ENCODE results near the gene CLSTN1.
A peak's percentile ranks its signal among the peaks of the same experiment; 100 is the strongest.

Gene CLSTN1

GRCh38 chr1:9823943-9824701, at the start of gene CLSTN1:
TSS of gene CLSTN1 (minus strand) at chr1:9823965. CDS start at chr1:9823733, 232 bp downstream.
- DNase-seq (ENCODE audit: low read depth): peak; percentile 59

DNA sequence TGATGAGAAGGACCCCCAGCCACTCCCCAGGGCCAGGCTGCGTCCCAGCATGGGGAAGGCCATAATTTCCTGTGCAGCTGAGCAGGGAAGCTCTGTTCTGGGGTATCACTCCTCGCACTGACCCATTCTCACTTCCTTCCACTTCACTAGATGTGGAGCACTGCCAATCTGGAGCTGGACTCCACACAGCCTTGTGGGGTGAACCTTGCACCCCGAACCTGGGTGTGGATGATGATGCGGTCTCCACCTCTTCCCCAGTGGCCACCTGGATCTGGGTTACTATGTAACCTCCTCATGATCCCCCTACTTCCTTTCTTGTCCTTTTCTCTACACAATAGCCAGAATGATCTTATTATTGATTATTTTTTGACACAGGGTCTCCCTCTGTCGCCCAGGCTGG, 49.6 kb upstream of the CLSTN1 start:
- no peak for DNase-seq (ENCODE audit: low read depth)

GRCh38 chr1:9872430-9873165, 48.8 kb upstream of the CLSTN1 start:
- DNase-seq (ENCODE audit: low read depth): no peak

DNA sequence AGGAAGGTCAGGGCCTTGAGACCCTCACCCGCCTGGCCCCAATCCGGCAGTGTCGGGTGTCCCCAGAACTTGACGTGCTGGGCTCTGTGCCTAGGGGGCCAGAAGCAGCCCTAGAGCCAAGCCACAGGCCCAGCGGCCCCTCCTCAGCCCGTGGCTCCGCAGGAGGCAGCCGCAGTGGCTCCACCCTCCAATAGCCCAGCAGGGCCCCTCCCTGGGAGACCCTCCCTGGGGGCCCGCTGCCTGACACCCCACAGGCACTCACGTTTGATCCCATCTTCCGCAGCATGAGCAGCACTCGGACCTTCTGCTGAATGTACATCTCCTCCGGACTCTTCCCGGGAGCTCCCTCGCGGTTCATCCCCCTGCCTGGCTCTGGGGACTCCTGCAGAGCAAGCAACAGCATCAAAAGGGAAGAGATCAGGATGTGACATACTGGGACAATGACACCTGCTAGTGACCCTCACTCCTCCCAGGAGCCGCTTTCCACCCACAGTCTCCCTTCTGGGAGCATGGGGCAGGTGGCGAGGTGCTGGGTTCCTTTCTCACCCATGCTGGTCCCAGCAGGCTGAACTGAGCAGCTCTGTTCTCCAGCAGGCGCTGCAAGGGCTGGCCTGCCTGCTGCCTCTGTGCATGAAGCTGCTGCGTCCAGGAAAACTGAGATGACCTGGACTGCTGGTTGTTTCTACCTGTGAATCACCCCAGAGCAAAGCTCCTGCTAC, 48.1 kb upstream of the CLSTN1 start:
- no peak for DNase-seq (ENCODE audit: low read depth)

DNA sequence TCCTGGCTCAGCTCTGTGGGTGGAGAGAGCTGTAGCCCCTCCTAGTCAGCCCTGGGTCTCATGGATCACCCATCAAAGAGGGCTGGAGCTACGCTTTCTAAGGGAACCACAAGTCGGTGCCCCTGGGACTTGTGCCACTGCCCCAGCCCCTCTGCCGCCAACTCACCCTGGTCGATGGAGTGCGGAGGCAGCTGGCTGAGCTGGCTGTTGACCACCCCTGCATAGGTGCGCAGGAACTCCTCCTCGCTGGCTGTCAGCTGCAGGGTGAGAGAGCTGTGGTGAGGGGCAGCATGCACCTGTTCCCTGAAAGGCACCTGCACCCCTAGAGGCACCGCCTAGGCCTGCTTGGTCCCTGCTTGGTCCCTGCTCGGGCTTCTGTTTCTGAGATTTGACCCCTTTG, 47.3 kb upstream of the CLSTN1 start:
- DNase-seq (ENCODE audit: low read depth): no peak

DNA sequence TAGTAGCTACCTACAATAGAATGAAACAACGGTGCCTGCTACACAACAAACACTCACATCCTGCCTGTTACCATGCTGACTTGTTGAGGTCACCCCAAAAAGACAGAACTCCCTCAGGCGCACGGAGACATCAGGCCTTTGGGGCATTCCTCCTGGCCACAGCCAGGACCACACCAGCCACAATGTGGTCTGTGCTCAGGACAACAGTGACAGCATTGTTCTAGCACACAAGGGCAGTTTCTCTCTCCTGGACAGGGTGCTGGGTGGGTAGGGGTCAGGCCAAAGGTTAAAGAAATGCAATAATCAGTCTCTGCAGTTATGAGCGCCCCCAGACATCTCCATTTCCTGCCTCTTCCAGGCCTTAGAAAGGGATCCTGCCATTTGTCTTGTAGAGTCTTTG, 46.8 kb upstream of the CLSTN1 start:
- DNase-seq (ENCODE audit: low read depth): no peak

DNA sequence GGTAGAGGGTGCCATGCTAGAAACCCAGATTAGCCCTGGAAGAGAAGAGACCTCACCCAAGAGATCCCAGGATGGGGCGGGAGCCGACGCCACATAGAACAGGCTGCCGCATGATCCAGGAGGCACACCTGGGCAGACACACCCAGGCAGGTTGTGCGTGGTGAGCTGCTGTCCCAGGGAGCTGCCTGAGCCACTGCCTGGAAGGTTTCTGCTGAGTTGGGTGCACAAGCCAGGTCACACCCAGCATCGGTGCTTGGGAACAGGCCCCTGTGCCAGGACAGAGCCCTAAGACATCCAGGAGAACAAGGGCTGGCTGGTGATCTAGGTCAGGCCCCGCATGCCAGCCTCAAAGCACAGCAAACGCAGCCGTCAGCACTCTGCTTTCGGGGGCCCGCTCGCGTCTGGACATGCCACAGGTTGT, 46.1 kb upstream of the CLSTN1 start:
- DNase-seq (ENCODE audit: low read depth): no peak

DNA sequence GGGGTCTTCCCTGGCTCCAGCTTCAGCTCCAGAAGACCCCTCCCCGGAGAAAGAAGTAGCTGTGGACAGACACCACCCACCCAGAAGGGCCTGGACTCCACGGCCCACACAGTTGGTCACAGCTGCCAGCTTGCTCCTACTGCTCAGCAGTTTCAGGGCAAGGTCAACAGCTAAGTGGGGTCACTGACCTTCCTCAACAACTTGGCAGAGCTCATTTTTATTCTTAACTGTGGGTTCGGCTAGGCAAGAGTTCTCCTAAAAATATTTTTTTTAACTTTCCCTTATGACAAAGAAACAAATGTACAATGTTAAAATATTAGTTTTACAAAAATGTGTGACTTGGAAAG, 44.5 kb upstream of the CLSTN1 start:
- DNase-seq (ENCODE audit: low read depth): no peak

GRCh38 chr1:9867408-9868243, 43.9 kb upstream of the CLSTN1 start:
- DNase-seq (ENCODE audit: low read depth): peak; percentile 43

DNA sequence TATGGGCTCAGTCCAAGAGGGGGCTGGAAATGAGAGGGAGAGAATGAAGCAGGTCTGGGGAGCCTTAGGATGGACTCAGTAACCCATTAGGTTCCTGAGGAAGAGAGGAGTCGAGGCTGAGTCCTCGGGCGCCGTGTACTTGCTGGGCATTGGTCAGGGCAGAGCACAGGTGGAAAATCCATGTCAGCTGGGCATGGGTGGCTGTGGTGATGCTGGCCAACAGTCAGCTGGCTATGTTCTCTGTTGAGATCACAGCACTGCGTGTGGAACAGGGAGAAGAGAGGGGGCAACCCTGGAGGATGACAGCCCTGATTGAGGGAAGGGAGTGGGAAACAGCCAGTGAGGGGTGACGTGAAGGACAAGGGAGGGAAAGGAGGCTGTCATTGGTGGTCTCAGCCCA, 43.1 kb upstream of the CLSTN1 start:
- DNase-seq (ENCODE audit: low read depth): no peak

- no peak for DNase-seq (ENCODE audit: low read depth)
Measured at GRCh38 chr1:9865724-9866123, 42.0 kb upstream of the CLSTN1 start.

DNA sequence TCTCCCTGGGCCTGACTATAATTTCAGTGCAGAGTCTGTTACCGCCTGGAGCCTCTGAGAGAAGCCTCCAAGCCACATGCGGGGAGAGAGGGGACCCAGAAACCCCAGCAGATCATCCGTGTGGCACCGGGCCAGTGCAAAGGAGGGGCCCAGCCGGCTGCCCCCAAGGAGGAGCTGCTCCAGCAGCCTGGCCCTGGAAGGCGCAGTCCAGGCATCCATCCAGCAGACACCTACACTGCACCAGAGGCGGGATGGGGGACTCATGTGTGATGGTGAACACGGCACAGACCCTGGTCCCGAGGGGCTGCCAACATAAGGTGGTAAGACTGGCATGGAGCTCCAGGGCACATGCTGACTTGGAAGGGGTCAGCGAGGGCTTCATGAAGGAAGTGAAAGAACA, 39.6 kb upstream of the CLSTN1 start:
- DNase-seq (ENCODE audit: low read depth): no peak

- no peak for DNase-seq (ENCODE audit: low read depth)
Measured at GRCh38 chr1:9861360-9861759, 37.6 kb upstream of the CLSTN1 start.

GRCh38 chr1:9860887-9861286, 37.1 kb upstream of the CLSTN1 start:
- no peak for DNase-seq (ENCODE audit: low read depth)

GRCh38 chr1:9859281-9860014, 35.7 kb upstream of the CLSTN1 start:
- no peak for DNase-seq (ENCODE audit: low read depth)

- DNase-seq (ENCODE audit: low read depth): no peak
Measured at GRCh38 chr1:9858293-9859035, 34.7 kb upstream of the CLSTN1 start.

- no peak for DNase-seq (ENCODE audit: low read depth)
Measured at GRCh38 chr1:9855186-9855585, 31.4 kb upstream of the CLSTN1 start.

- no peak for DNase-seq (ENCODE audit: low read depth)
Measured at GRCh38 chr1:9853249-9853595, 29.5 kb upstream of the CLSTN1 start.

- DNase-seq (ENCODE audit: low read depth): peak; percentile 70
Measured at GRCh38 chr1:9852410-9853248, 28.9 kb upstream of the CLSTN1 start.

- DNase-seq (ENCODE audit: low read depth): no peak
Measured at GRCh38 chr1:9852004-9852403, 28.2 kb upstream of the CLSTN1 start.
